Measurements from ENCODE around the gene EYA2. TPM values are rescaled to one million over a fixed set of nuclear protein-coding genes. Genes with fewer than 3 reads are reported as not detected.

EYA2 gene
- total and polyA plus RNA-seq, 2 donors from 2014 or later: 2.6 to 7.9 TPM

DNA sequence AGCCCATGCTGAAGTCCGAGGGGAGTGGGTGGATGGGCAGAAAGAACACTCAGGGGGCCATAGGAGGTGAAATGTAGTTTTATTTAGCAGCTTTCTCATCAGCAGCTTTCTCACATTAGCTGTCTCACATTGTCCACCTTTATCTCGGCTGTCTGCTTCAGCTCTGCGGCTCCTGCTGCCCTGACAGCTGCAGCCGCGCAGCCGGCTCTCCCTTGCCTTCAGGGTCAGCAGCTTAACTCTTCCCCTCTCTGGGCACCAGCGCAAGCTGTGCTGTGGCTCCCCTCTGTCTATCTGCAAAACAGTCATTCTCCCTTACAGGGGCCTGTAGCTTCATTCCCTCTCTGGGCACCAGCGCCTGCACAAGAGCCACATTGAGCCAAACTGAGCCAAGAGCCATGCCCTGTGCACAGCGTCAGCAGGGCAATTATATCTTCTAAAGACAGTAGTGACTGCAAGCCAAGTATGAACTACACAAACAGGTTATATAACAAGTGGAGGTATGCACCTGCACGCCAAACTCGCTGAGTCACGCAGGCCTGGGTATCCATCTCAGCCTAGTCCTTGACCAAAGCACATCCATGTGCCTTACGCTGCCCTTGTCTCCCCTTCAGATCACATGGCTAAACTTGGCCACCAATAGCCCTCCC lies 198.8 kb downstream of the EYA2 start:
- H3K4me1 ChIP-seq (ENCODE audit: control insufficient read depth in 2 of 3, insufficient read depth in 2 of 3, low read depth in 1 of 3, low read length in 3 of 3): peaks cover 0 to 2% (median 0%) of the 10 kb centered on the region in 3 donors
- FAIRE-seq: no peak
- no peak overlapping the region for H3K27ac ChIP-seq (ENCODE audit: low read depth in 2 of 2, low read length in 2 of 2)
- intact Hi-C loops (cut with DNase I): no loop called here
- no peak overlapping the region for H3K4me3 ChIP-seq (ENCODE audit: low read length in 3 of 3)
- peaks cover 0 to 3% (median 0%) of the 10 kb centered on the region in 3 donors for H3K9me3 ChIP-seq (ENCODE audit: control insufficient read depth in 2 of 3, insufficient read depth in 1 of 3, low read length in 3 of 3)
- DNase-seq: no peak
- H3K27me3 ChIP-seq (ENCODE audit: control insufficient read depth, insufficient read depth, low read length): no peaks in the 10 kb centered on the region
- no peaks in the 10 kb centered on the region for H3K36me3 ChIP-seq (ENCODE audit: control insufficient read depth in 2 of 3, insufficient read depth in 3 of 3, low read length in 3 of 3)
- TF ChIP-seq, protein P1, sequence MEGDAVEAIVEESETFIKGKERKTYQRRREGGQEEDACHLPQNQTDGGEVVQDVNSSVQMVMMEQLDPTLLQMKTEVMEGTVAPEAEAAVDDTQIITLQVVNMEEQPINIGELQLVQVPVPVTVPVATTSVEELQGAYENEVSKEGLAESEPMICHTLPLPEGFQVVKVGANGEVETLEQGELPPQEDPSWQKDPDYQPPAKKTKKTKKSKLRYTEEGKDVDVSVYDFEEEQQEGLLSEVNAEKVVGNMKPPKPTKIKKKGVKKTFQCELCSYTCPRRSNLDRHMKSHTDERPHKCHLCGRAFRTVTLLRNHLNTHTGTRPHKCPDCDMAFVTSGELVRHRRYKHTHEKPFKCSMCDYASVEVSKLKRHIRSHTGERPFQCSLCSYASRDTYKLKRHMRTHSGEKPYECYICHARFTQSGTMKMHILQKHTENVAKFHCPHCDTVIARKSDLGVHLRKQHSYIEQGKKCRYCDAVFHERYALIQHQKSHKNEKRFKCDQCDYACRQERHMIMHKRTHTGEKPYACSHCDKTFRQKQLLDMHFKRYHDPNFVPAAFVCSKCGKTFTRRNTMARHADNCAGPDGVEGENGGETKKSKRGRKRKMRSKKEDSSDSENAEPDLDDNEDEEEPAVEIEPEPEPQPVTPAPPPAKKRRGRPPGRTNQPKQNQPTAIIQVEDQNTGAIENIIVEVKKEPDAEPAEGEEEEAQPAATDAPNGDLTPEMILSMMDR (IDR thresholded peaks at IDR 0.05; ENCODE audit: borderline replicate concordance, extremely low read depth, insufficient read depth): no peak
- H3K9ac ChIP-seq (ENCODE audit: low read length in 3 of 3): no peak overlapping the region

DNA sequence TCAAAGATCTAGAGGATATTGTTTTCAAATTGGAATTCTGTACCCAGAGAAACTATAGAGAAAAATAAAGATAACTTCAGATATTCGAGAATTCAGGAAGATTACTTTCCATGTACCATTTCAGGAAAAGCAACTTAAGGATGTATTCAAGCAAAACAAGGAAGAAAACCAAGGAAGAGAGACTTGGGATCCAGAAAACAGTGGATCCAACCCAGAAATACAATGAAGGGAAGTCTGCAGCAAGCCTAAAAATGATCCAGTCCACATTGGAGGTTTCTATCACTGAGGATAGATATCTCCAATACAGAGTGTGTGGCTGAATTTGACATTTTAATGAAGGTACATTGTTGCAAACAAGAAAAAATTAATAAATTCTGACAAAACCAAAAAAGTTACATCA lies 201.0 kb downstream of the EYA2 start:
- FAIRE-seq: no peak
- H3K27me3 ChIP-seq (ENCODE audit: control insufficient read depth, insufficient read depth, low read length): no peaks in the 10 kb centered on the region
- H3K36me3 ChIP-seq (ENCODE audit: control insufficient read depth in 2 of 3, insufficient read depth in 3 of 3, low read length in 3 of 3): no peaks in the 10 kb centered on the region
- H3K27ac ChIP-seq (ENCODE audit: low read depth in 2 of 2, low read length in 2 of 2): no peak overlapping the region
- no peak overlapping the region for H3K9ac ChIP-seq (ENCODE audit: low read length in 3 of 3)
- TF ChIP-seq, protein P1 (IDR thresholded peaks at IDR 0.05; ENCODE audit: borderline replicate concordance, extremely low read depth, insufficient read depth): no peak
- H3K4me3 ChIP-seq (ENCODE audit: low read length in 3 of 3): no peak overlapping the region
- peaks cover 0 to 3% (median 0%) of the 10 kb centered on the region in 3 donors for H3K9me3 ChIP-seq (ENCODE audit: control insufficient read depth in 2 of 3, insufficient read depth in 1 of 3, low read length in 3 of 3)
- peaks cover 0 to 2% (median 0%) of the 10 kb centered on the region in 3 donors for H3K4me1 ChIP-seq (ENCODE audit: control insufficient read depth in 2 of 3, insufficient read depth in 2 of 3, low read depth in 1 of 3, low read length in 3 of 3)
- intact Hi-C loops (cut with DNase I): no loop called here
- no peak for DNase-seq

DNA sequence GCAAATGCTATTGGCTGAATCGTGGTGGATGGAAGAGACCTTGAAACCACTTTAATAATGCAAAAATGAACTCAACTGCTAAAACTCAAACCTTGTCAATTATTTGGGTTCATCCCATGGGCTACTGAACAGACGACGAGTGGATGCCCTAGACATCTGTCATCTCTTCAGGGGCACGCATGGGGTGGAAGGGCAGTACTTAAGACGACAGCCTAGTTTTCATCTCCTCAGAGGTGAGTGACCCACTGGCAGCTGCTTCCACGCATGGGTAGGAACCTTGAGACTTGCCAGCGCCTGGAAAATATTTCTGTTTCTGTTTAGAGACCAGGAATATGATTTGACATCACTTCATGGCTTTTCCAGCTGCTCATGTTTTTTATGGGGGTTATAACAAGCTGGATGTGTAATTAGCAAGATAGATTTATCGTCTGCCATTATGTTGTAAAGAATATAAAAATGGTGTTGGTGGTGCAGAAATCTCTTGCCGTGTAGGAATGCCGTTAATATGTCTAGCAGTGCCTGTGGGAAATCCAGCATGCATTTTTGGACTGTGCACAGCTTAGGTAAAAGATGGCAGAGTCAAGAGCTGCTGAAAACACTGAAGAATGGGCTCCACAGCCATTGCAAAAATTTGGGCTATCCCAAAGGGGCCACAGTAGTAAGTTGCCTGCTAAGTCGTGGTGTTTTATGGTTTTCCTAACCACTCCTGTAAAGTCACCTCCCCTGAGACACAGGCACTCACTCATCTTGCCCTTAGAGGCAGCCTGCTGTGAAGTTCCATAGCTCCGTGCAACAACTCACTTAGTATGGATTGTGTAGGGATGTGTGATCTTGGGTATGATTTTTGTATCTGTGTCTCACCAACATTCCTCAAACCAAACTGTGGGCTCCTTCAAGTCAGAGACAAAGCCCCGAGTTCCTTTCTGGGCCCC lies 203.3 kb downstream of the EYA2 start:
- Histone ChIP-seq H3K9ac (ENCODE audit: low read length in 3 of 3) (no peak overlapping the region), H3K9me3 (ENCODE audit: control insufficient read depth in 2 of 3, insufficient read depth in 1 of 3, low read length in 3 of 3) (peaks cover 0 to 3% (median 0%) of the 10 kb centered on the region in 3 donors), H3K36me3 (ENCODE audit: control insufficient read depth in 2 of 3, insufficient read depth in 3 of 3, low read length in 3 of 3) (no peaks in the 10 kb centered on the region), H3K4me1 (ENCODE audit: control insufficient read depth in 2 of 3, insufficient read depth in 2 of 3, low read depth in 1 of 3, low read length in 3 of 3) (peaks cover 0 to 2% (median 0%) of the 10 kb centered on the region in 3 donors), H3K27me3 (ENCODE audit: control insufficient read depth, insufficient read depth, low read length) (no peaks in the 10 kb centered on the region), H3K27ac (ENCODE audit: low read depth in 2 of 2, low read length in 2 of 2) (no peak overlapping the region), H3K4me3 (ENCODE audit: low read length in 3 of 3) (no peak overlapping the region)
- TF ChIP-seq, protein P1 (IDR thresholded peaks at IDR 0.05; ENCODE audit: borderline replicate concordance, extremely low read depth, insufficient read depth): no peak
- intact Hi-C loops (cut with DNase I): no loop called here
- FAIRE-seq (no peak), DNase-seq (peak in 2 of 5 donors; percentile 14 to 26)

Data from kidney (tissue), 14 donors.